Measurements from ENCODE around the gene ABCA7. TPM values are rescaled to one million over a fixed set of nuclear protein-coding genes. Genes with fewer than 3 reads are reported as not detected.

The ABCA7 gene
- total and polyA plus RNA-seq, 2 of the 13 experiments (the other 11 are each of a cell fraction or from before 2014, with no cell fraction given): 4.4 to 32.4 TPM

DNA sequence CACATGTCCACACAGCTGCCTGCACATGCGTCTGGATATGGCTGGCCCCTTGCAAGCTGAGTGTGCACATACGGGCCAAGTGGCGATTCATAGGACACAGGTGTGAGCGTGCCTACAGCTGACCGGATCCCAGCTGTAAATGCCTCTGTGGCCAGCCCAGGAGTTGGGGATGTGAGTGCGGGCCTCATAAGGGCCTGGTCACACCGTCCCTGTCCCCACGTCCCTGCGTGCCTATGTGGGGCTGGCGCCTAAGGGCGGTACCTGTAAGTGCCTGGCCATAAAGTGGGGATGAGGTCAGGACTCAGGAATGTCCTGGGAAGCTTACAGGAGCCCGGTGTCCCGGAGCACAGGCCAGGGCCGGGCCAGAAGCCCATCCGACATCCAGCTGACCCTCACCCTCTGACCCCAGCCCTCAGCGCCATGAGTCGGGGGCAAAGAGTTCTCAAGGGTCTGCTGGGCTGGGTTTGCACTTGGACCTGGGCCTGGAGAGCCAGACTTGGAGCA, 25.8 kb downstream of the ABCA7 start (continued):
- TF ChIP-seq, protein P1, sequence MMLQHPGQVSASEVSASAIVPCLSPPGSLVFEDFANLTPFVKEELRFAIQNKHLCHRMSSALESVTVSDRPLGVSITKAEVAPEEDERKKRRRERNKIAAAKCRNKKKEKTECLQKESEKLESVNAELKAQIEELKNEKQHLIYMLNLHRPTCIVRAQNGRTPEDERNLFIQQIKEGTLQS (CRISPR knock-in tag; IDR thresholded peaks at IDR 0.05): peak; percentile 59; the same call in 1 of the 2 replicates
- TF ChIP-seq GATAD1 (CRISPR knock-in tag; IDR thresholded peaks at IDR 0.05): no peak
- TF ChIP-seq FOXM1 (CRISPR knock-in tag; IDR thresholded peaks at IDR 0.05): no peak
- TF ChIP-seq, protein P2, sequence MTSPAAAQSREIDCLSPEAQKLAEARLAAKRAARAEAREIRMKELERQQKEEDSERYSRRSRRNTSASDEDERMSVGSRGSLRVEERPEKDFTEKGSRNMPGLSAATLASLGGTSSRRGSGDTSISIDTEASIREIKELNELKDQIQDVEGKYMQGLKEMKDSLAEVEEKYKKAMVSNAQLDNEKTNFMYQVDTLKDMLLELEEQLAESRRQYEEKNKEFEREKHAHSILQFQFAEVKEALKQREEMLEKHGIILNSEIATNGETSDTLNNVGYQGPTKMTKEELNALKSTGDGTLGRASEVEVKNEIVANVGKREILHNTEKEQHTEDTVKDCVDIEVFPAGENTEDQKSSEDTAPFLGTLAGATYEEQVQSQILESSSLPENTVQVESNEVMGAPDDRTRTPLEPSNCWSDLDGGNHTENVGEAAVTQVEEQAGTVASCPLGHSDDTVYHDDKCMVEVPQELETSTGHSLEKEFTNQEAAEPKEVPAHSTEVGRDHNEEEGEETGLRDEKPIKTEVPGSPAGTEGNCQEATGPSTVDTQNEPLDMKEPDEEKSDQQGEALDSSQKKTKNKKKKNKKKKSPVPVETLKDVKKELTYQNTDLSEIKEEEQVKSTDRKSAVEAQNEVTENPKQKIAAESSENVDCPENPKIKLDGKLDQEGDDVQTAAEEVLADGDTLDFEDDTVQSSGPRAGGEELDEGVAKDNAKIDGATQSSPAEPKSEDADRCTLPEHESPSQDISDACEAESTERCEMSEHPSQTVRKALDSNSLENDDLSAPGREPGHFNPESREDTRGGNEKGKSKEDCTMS (CRISPR knock-in tag; conservative IDR thresholded peaks at IDR 0.05): no peak
- TF ChIP-seq MYNN (CRISPR knock-in tag; IDR thresholded peaks at IDR 0.05; ENCODE audit: low read depth): no peak
- TF ChIP-seq ZBTB21 (CRISPR knock-in tag; IDR thresholded peaks at IDR 0.05): no peak
- TF ChIP-seq SRSF1 (optimal IDR thresholded peaks at IDR 0.05; ENCODE audit: low read depth, low read length): peak; percentile 30
- TF ChIP-seq ZC3H4 (CRISPR knock-in tag; IDR thresholded peaks at IDR 0.05; ENCODE audit: borderline replicate concordance): no peak
- no peak for TF ChIP-seq PAF1 (CRISPR knock-in tag; IDR thresholded peaks at IDR 0.05)
- TF ChIP-seq, protein P3, sequence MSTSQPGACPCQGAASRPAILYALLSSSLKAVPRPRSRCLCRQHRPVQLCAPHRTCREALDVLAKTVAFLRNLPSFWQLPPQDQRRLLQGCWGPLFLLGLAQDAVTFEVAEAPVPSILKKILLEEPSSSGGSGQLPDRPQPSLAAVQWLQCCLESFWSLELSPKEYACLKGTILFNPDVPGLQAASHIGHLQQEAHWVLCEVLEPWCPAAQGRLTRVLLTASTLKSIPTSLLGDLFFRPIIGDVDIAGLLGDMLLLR (CRISPR knock-in tag; IDR thresholded peaks at IDR 0.05): no peak; the same call in 1 of the 2 replicates
- TF ChIP-seq, protein P4, sequence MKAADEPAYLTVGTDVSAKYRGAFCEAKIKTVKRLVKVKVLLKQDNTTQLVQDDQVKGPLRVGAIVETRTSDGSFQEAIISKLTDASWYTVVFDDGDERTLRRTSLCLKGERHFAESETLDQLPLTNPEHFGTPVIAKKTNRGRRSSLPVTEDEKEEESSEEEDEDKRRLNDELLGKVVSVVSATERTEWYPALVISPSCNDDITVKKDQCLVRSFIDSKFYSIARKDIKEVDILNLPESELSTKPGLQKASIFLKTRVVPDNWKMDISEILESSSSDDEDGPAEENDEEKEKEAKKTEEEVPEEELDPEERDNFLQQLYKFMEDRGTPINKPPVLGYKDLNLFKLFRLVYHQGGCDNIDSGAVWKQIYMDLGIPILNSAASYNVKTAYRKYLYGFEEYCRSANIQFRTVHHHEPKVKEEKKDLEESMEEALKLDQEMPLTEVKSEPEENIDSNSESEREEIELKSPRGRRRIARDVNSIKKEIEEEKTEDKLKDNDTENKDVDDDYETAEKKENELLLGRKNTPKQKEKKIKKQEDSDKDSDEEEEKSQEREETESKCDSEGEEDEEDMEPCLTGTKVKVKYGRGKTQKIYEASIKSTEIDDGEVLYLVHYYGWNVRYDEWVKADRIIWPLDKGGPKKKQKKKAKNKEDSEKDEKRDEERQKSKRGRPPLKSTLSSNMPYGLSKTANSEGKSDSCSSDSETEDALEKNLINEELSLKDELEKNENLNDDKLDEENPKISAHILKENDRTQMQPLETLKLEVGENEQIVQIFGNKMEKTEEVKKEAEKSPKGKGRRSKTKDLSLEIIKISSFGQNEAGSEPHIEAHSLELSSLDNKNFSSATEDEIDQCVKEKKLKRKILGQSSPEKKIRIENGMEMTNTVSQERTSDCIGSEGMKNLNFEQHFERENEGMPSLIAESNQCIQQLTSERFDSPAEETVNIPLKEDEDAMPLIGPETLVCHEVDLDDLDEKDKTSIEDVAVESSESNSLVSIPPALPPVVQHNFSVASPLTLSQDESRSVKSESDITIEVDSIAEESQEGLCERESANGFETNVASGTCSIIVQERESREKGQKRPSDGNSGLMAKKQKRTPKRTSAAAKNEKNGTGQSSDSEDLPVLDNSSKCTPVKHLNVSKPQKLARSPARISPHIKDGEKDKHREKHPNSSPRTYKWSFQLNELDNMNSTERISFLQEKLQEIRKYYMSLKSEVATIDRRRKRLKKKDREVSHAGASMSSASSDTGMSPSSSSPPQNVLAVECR (CRISPR knock-in tag; IDR thresholded peaks at IDR 0.05; ENCODE audit: borderline replicate concordance): peak; percentile 6; the same call in 1 of the 2 replicates
- TF ChIP-seq, protein P5, sequence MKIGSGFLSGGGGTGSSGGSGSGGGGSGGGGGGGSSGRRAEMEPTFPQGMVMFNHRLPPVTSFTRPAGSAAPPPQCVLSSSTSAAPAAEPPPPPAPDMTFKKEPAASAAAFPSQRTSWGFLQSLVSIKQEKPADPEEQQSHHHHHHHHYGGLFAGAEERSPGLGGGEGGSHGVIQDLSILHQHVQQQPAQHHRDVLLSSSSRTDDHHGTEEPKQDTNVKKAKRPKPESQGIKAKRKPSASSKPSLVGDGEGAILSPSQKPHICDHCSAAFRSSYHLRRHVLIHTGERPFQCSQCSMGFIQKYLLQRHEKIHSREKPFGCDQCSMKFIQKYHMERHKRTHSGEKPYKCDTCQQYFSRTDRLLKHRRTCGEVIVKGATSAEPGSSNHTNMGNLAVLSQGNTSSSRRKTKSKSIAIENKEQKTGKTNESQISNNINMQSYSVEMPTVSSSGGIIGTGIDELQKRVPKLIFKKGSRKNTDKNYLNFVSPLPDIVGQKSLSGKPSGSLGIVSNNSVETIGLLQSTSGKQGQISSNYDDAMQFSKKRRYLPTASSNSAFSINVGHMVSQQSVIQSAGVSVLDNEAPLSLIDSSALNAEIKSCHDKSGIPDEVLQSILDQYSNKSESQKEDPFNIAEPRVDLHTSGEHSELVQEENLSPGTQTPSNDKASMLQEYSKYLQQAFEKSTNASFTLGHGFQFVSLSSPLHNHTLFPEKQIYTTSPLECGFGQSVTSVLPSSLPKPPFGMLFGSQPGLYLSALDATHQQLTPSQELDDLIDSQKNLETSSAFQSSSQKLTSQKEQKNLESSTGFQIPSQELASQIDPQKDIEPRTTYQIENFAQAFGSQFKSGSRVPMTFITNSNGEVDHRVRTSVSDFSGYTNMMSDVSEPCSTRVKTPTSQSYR (CRISPR knock-in tag; IDR thresholded peaks at IDR 0.05; ENCODE audit: borderline replicate concordance): no peak
- TF ChIP-seq SCMH1 (CRISPR knock-in tag; IDR thresholded peaks at IDR 0.05; ENCODE audit: borderline replicate concordance): no peak
- TF ChIP-seq NAIF1 (CRISPR knock-in tag; IDR thresholded peaks at IDR 0.05; ENCODE audit: borderline replicate concordance): no peak
- no peak; the same call in 1 of the 2 replicates for TF ChIP-seq BHLHE40 (IDR thresholded peaks at IDR 0.05; ENCODE audit: low read length)
- TF ChIP-seq, protein P6, sequence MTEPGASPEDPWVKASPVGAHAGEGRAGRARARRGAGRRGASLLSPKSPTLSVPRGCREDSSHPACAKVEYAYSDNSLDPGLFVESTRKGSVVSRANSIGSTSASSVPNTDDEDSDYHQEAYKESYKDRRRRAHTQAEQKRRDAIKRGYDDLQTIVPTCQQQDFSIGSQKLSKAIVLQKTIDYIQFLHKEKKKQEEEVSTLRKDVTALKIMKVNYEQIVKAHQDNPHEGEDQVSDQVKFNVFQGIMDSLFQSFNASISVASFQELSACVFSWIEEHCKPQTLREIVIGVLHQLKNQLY (CRISPR knock-in tag; IDR thresholded peaks at IDR 0.05): no peak
- TF ChIP-seq, protein P7, sequence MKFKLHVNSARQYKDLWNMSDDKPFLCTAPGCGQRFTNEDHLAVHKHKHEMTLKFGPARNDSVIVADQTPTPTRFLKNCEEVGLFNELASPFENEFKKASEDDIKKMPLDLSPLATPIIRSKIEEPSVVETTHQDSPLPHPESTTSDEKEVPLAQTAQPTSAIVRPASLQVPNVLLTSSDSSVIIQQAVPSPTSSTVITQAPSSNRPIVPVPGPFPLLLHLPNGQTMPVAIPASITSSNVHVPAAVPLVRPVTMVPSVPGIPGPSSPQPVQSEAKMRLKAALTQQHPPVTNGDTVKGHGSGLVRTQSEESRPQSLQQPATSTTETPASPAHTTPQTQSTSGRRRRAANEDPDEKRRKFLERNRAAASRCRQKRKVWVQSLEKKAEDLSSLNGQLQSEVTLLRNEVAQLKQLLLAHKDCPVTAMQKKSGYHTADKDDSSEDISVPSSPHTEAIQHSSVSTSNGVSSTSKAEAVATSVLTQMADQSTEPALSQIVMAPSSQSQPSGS (CRISPR knock-in tag; IDR thresholded peaks at IDR 0.05): no peak

Measured in HepG2 (cell line).